Progenitor cell of endocrine pancreas (in vitro differentiated cells): Measurements from ENCODE around the gene LRRC26. TPM values are rescaled to one million over a fixed set of nuclear protein-coding genes. Genes with fewer than 3 reads are reported as not detected.

Experiments
- DNase-seq: peaks from one replicate; pipeline ENCODE4 v3.0.0; 2021; ENCODE audit warnings: low spot score; ENCODE audit not compliant: unreplicated experiment
- H3K27ac Mint-ChIP-seq: 2 replicates; pipeline ENCODE4 v1.8.0; 2021; ENCODE audit warnings: mild to moderate bottlenecking, moderate library complexity, mixed read lengths
- H3K27me3 Mint-ChIP-seq: 2 replicates; pipeline ENCODE4 v1.8.0; 2021; ENCODE audit warnings: mixed read lengths
- H3K36me3 Mint-ChIP-seq: 2 replicates; pipeline ENCODE4 v1.8.0; 2022; ENCODE audit warnings: mixed read lengths; ENCODE audit not compliant: insufficient read depth
- H3K4me1 Mint-ChIP-seq: 2 replicates; pipeline ENCODE4 v1.8.0; 2021; ENCODE audit warnings: low read depth, mixed read lengths
- H3K4me3 Mint-ChIP-seq: 2 replicates; pipeline ENCODE4 v1.8.0; 2021; ENCODE audit warnings: low read depth, mild to moderate bottlenecking, moderate library complexity, mixed read lengths
- H3K9me3 Mint-ChIP-seq: 2 replicates; pipeline ENCODE4 v1.8.0; 2021; ENCODE audit warnings: low read depth, mixed read lengths
- CTCF ChIP-seq: fragments of 200-600 bp; sonication (generic); IDR thresholded peaks from one replicate; pipeline ENCODE4 v1.5.0; 2021; ENCODE audit warnings: antibody characterized with exemption, mild to moderate bottlenecking; ENCODE audit not compliant: unreplicated experiment
- total RNA-seq: library from RNA; stranded (reverse); gene quantifications from 2 replicates; pipeline ENCODE4 v1.2.1, GENCODE V29; 2021

Gene LRRC26
- total RNA-seq, 1 donor from 2014 or later = 0.89 TPM

- Mint-ChIP-seq H3K4me3 (no peak overlapping the region), H3K9me3 (no peaks in the 10 kb centered on the region), H3K27ac (no peak overlapping the region), H3K4me1 (no peaks in the 10 kb centered on the region), H3K36me3 (peaks cover 4% of the 10 kb centered on the region), H3K27me3 (peaks cover 18% of the 10 kb centered on the region)
- DNase-seq = no peak
- peak; percentile 7 for TF ChIP-seq CTCF
Observed at GRCh38 chr9:137175345-137175961, 5.6 kb upstream of the LRRC26 start.

- H3K4me3 Mint-ChIP-seq = no peak overlapping the region
- peaks cover 4% of the 10 kb centered on the region for H3K36me3 Mint-ChIP-seq
- TF ChIP-seq CTCF = peak; percentile 20
- no peak for DNase-seq
- no peaks in the 10 kb centered on the region for H3K4me1 Mint-ChIP-seq
- H3K27me3 Mint-ChIP-seq = peaks cover 23% of the 10 kb centered on the region
- H3K9me3 Mint-ChIP-seq = no peaks in the 10 kb centered on the region
- H3K27ac Mint-ChIP-seq = no peak overlapping the region
Observed at GRCh38 chr9:137174722-137175293, 5.0 kb upstream of the LRRC26 start.

GRCh38 chr9:137173796-137174664 lies 4.2 kb upstream of the LRRC26 start:
- TF ChIP-seq CTCF = no peak
- Mint-ChIP-seq H3K27me3 (peaks cover 23% of the 10 kb centered on the region), H3K4me1 (no peaks in the 10 kb centered on the region), H3K4me3 (no peak overlapping the region), H3K27ac (no peak overlapping the region), H3K9me3 (no peaks in the 10 kb centered on the region), H3K36me3 (peaks cover 4% of the 10 kb centered on the region)
- no peak for DNase-seq

- H3K27me3 Mint-ChIP-seq = peaks cover 23% of the 10 kb centered on the region
- H3K4me1 Mint-ChIP-seq = no peaks in the 10 kb centered on the region
- H3K4me3 Mint-ChIP-seq = no peak overlapping the region
- DNase-seq = no peak
- no peaks in the 10 kb centered on the region for H3K9me3 Mint-ChIP-seq
- peaks cover 4% of the 10 kb centered on the region for H3K36me3 Mint-ChIP-seq
- no peak for TF ChIP-seq CTCF
- H3K27ac Mint-ChIP-seq = no peak overlapping the region
Observed at GRCh38 chr9:137172901-137173795, 3.3 kb upstream of the LRRC26 start.
